Endothelial cell of umbilical vein (primary cell): Measurements from ENCODE around the gene SEC63. TPM values are rescaled to one million over a fixed set of nuclear protein-coding genes. Genes with fewer than 3 reads are reported as not detected.

Experiments
- BruUV-seq: library from RNA; stranded (reverse); fragments of 400-500 nt; replicated peaks from 2 replicates; lab custom pipeline; 2021; lab: Mats Ljungman, UMichigan
- CTCF ChIA-PET: fragments of 300-600, 350-600 bp; sonication (Branson Sonifier 250); formaldehyde crosslinking; loops from one replicate; lab custom pipeline; 2021; ENCODE audit warnings: antibody characterized with exemption, inconsistent platforms; lab: Charles Lee
- POLR2A ChIA-PET: fragments of 300-600, 350-600 bp; sonication (Branson Sonifier 250); formaldehyde crosslinking; loops from one replicate; lab custom pipeline; 2021; ENCODE audit warnings: antibody characterized with exemption, inconsistent platforms; lab: Charles Lee
- DNase-seq: peaks from one replicate; pipeline ENCODE4 v3.0.0-alpha.2; 2011; ENCODE audit warnings: low read depth, low spot score
- FAIRE-seq: peaks from 2 replicates; lab custom pipeline; 2011; peaks lifted over from hg19 to GRCh38; lab: Jason Lieb, UNC
- H2AFZ ChIP-seq: 2 replicates; pipeline ENCODE4 v1.6.0; 2012; ENCODE audit warnings: low read depth, low read length, control low read depth, inconsistent platforms
- H3K27ac ChIP-seq: 2 replicates; pipeline ENCODE4 v1.5.1; 2011; ENCODE audit warnings: low read depth, mild to moderate bottlenecking, control low read depth, low read length, moderate library complexity; ENCODE audit not compliant: insufficient read depth
- H3K27me3 ChIP-seq, 2 experiments: 2 replicates each; pipeline versions ENCODE4 v1.6.0 to v1.6.1; 2011; ENCODE audit warnings: low read length in 2 of 2, mixed read lengths in 1 of 2; ENCODE audit not compliant: control insufficient read depth in 2 of 2, insufficient read depth in 2 of 2
- H3K36me3 ChIP-seq, 2 experiments: 2 replicates in 1 of 2; 3 replicates in 1 of 2; pipeline ENCODE4 v1.5.1; 2011; ENCODE audit warnings: low read length in 2 of 2, mild to moderate bottlenecking in 1 of 2, moderate library complexity in 1 of 2; ENCODE audit not compliant: control insufficient read depth in 2 of 2, insufficient read depth in 2 of 2; ENCODE audit errors: extremely low read depth in 1 of 2
- H3K4me1 ChIP-seq: 3 replicates; pipeline ENCODE4 v1.5.1; 2011; ENCODE audit warnings: mild to moderate bottlenecking, low read length; ENCODE audit not compliant: control insufficient read depth, insufficient read depth; ENCODE audit errors: extremely low read depth
- H3K4me2 ChIP-seq: 2 replicates; pipeline ENCODE4 v1.6.1; 2011; ENCODE audit warnings: low read length, control low read depth, mixed read lengths; ENCODE audit not compliant: insufficient read depth
- H3K4me3 ChIP-seq, 3 experiments: fragments of 200-600 bp in 1 of 3; sonication (generic), shearing (Covaris generic) in 1 of 3; replicated peaks in 1 of 3; 2 replicates each; pipeline ENCODE4 v1.5.1; 2011 to 2016; ENCODE audit warnings: control low read depth in 3 of 3, low read length in 3 of 3, mild to moderate bottlenecking in 2 of 3, inconsistent platforms in 1 of 3, low read depth in 1 of 3, moderate library complexity in 1 of 3; ENCODE audit not compliant: insufficient read depth in 1 of 3
- H3K79me2 ChIP-seq: 2 replicates; pipeline ENCODE4 v1.6.0; 2012; ENCODE audit warnings: low read length, inconsistent platforms; ENCODE audit not compliant: control insufficient read depth, insufficient read depth
- H3K9ac ChIP-seq: replicated peaks from 2 replicates; pipeline ENCODE3; 2011; ENCODE audit warnings: low read length, control low read depth; ENCODE audit not compliant: insufficient read depth; ENCODE audit errors: extremely low read depth
- H3K9me1 ChIP-seq: replicated peaks from 3 replicates; pipeline ENCODE4 v1.6.0; 2011; ENCODE audit warnings: mild to moderate bottlenecking, low read length; ENCODE audit not compliant: control insufficient read depth, insufficient read depth; ENCODE audit errors: extremely low read depth
- H3K9me3 ChIP-seq: replicated peaks from 2 replicates; pipeline ENCODE4 v1.5.1; 2012; ENCODE audit warnings: low read length, inconsistent platforms; ENCODE audit not compliant: control insufficient read depth, insufficient read depth
- H4K20me1 ChIP-seq: replicated peaks from 2 replicates; pipeline ENCODE3; 2011; ENCODE audit warnings: mild to moderate bottlenecking, low read length; ENCODE audit not compliant: control insufficient read depth, insufficient read depth; ENCODE audit errors: extremely low read depth
- CTCF ChIP-seq, 2 donors: IDR thresholded peaks; 1 replicate in 1 of 2; 2 replicates in 1 of 2; pipeline ENCODE4 v1.5.1; 2011; ENCODE audit warnings: low read length in 2 of 2, mild to moderate bottlenecking in 2 of 2, moderate library complexity in 2 of 2, control low read depth in 1 of 2, inconsistent platforms in 1 of 2, low read depth in 1 of 2; ENCODE audit not compliant: insufficient read depth in 1 of 2; ENCODE audit errors: extremely low read depth in 1 of 2
- EZH2 ChIP-seq: IDR thresholded peaks from 2 replicates; pipeline ENCODE4 v1.6.1; 2012; ENCODE audit warnings: borderline replicate concordance, low read depth, mild to moderate bottlenecking, moderate library complexity, low read length, inconsistent platforms; ENCODE audit not compliant: severe bottlenecking
- GATA2 ChIP-seq: IDR thresholded peaks from 2 replicates; pipeline ENCODE4 v1.7.0; 2011; ENCODE audit warnings: low read depth, mild to moderate bottlenecking, moderate library complexity, mixed read lengths, low read length; ENCODE audit not compliant: insufficient read length, insufficient read depth
- JUN ChIP-seq: IDR thresholded peaks from 2 replicates; pipeline ENCODE4 v1.6.1; 2011; ENCODE audit warnings: borderline replicate concordance, low read depth; ENCODE audit not compliant: insufficient read length, insufficient read depth
- MYC ChIP-seq: IDR thresholded peaks from one replicate; pipeline ENCODE4 v1.6.1; 2011; ENCODE audit warnings: mild to moderate bottlenecking, low read depth, low read length
- POLR2A ChIP-seq: IDR thresholded peaks from 2 replicates; pipeline ENCODE4 v1.6.1; 2012; ENCODE audit warnings: low read depth, mild to moderate bottlenecking, control low read depth, low read length
- POLR2AphosphoS5 ChIP-seq: IDR thresholded peaks from 2 replicates; pipeline ENCODE4 v1.6.1; 2012; ENCODE audit warnings: low read depth, mild to moderate bottlenecking, control low read depth, low read length, moderate library complexity; ENCODE audit not compliant: insufficient read depth
- dilution Hi-C: fragments of 300-500 bp; cut with MboI; formaldehyde crosslinking; loops from one replicate; pipeline ENCODE4 v1.15.0; 2019; ENCODE audit warnings: low sequenced_read_pairs; ENCODE audit not compliant: extremely low pct_ligation_motif_present
- intact Hi-C: fragments of 100-400 bp; cut with micrococcal nuclease; formaldehyde crosslinking; loops from one replicate; pipeline ENCODE4 v1.10.0; 2022
- polyA plus RNA-seq, 4 experiments: library from polyadenylated mRNA; depleted of rRNA in 3 of 4; stranded (reverse) in 3 of 4; unstranded in 1 of 4; fragments of >200 nt; gene quantifications; 2 replicates each; pipeline versions ENCODE4 v1.2.1 to v1.2.3, GENCODE V29; 2011 to 2012; ENCODE audit warnings: missing spikeins in 1 of 4
- total RNA-seq: library from RNA; stranded (reverse); gene quantifications from 2 replicates; pipeline ENCODE4 v1.2.3, GENCODE V29; 2021

SEC63 gene
- total and polyA plus RNA-seq, 2 donors (not counting 3 experiments of a cell fraction or from before 2014, with no cell fraction given), result 14.8 to 132 TPM

DNA sequence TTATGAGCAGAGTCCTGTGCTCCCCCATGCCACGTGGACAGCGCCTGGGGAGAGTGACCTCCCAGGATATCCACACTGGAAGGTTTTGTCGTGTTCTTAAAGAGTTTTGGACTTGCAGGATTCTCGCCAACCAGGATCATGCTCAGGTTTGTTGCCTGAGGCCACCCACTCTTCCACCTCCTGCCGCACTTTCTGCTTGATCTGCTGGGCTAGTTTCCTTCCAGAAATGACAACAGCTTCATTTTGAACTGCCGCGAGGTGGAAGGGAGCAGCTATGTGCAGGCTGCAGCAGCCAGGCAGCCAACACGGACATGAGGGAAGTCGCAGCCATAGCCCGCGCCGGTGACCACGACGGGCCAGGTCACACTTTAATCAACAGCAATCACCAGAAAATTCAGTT lies 27.7 kb upstream of the SEC63 start:
- no peak for DNase-seq
- Histone ChIP-seq H3K4me3 (no peak overlapping the region), H3K27me3 (peaks cover 2 to 13% of the 10 kb centered on the region in 2 experiments), H3K9me3 (no peaks in the 10 kb centered on the region), H2AFZ (no peak overlapping the region), H3K36me3 (no peaks in the 10 kb centered on the region), H3K79me2 (no peaks in the 10 kb centered on the region), H3K4me1 (no peaks in the 10 kb centered on the region), H3K9ac (no peak overlapping the region), H3K4me2 (no peak overlapping the region), H3K27ac (no peak overlapping the region), H3K9me1 (no peaks in the 10 kb centered on the region), H4K20me1 (no peaks in the 10 kb centered on the region)
- ChIA-PET CTCF (no interaction called here), POLR2A (no interaction called here)
- no TSS peak for BruUV-seq
- intact Hi-C loops (loop anchor here (10.0 kb wide), 1 partner anchor 509 kb away; no protein-coding TSS in a partner anchor), dilution Hi-C loops (no loop called here)
- no peak for FAIRE-seq
- TF ChIP-seq CTCF (IDR thresholded peaks at IDR 0.05; ENCODE audit: extremely low read depth in 1 of 2, insufficient read depth in 1 of 2, low read depth in 1 of 2, low read length in 2 of 2) (no peak), POLR2A (no peak), JUN (no peak), MYC (no peak), EZH2 (no peak), GATA2 (no peak), POLR2AphosphoS5 (no peak)
